GM23338 (cell line): ENCODE data around the gene TRIM31. TPM values are rescaled to one million over a fixed set of nuclear protein-coding genes. Genes with fewer than 3 reads are reported as not detected.
A peak's percentile ranks its signal among the peaks of the same experiment; 100 is the strongest.

Experiments
- ATAC-seq: fragments of 200-7000 bp; cut with Tn5 transposase; 3 replicates; pipeline ENCODE4 v1.9.1; 2020
- DNase-seq: peaks from one replicate; pipeline ENCODE4 v3.0.0-alpha.2; 2015; ENCODE audit warnings: low spot score
- H2AFZ ChIP-seq: fragments of 200-600 bp; sonication (generic); 2 replicates; pipeline ENCODE4 v1.8.0; 2016; ENCODE audit warnings: antibody characterized with exemption, mild to moderate bottlenecking, moderate library complexity
- H3F3A ChIP-seq: fragments of 200-600 bp; sonication (generic); replicated peaks from 2 replicates; pipeline ENCODE4 v1.8.0; 2017; ENCODE audit warnings: antibody characterized with exemption, mixed run types, low read depth
- H3K27ac ChIP-seq: fragments of 200-600 bp; sonication (generic); 2 replicates; pipeline ENCODE4 v1.6.1; 2016; ENCODE audit warnings: low read depth
- H3K27me3 ChIP-seq: fragments of 200-600 bp; sonication (generic); 2 replicates; pipeline ENCODE4 v1.8.0; 2016; ENCODE audit warnings: mild to moderate bottlenecking, mixed run types, moderate library complexity; ENCODE audit not compliant: insufficient read depth
- H3K36me3 ChIP-seq: fragments of 200-600 bp; sonication (generic); 2 replicates; pipeline ENCODE4 v1.8.0; 2016; ENCODE audit warnings: mild to moderate bottlenecking; ENCODE audit not compliant: insufficient read depth
- H3K4me1 ChIP-seq: fragments of 200-600 bp; sonication (generic); 2 replicates; pipeline ENCODE4 v1.8.0; 2016; ENCODE audit warnings: mild to moderate bottlenecking, moderate library complexity; ENCODE audit not compliant: insufficient read depth
- H3K4me2 ChIP-seq: fragments of 200-600 bp; sonication (generic); 2 replicates; pipeline ENCODE4 v1.7.1; 2017; ENCODE audit warnings: mixed run types
- H3K4me3 ChIP-seq: fragments of 200-600 bp; sonication (generic); 2 replicates; pipeline ENCODE4 v1.6.1; 2016; ENCODE audit warnings: mixed run types
- H3K79me2 ChIP-seq: fragments of 200-600 bp; sonication (generic); replicated peaks from 2 replicates; pipeline ENCODE4 v1.8.0; 2017; ENCODE audit warnings: mild to moderate bottlenecking; ENCODE audit not compliant: insufficient read depth
- H3K9me2 ChIP-seq: fragments of 200-600 bp; sonication (generic); 2 replicates; pipeline ENCODE4 v1.8.0; 2017; ENCODE audit not compliant: insufficient read depth
- H4K20me1 ChIP-seq: fragments of 200-600 bp; sonication (generic); replicated peaks from 2 replicates; pipeline ENCODE4 v1.8.0; 2017; ENCODE audit warnings: mild to moderate bottlenecking; ENCODE audit not compliant: insufficient read depth
- H3K27ac Mint-ChIP-seq: 2 replicates; pipeline ENCODE4 v1.8.0; 2020; ENCODE audit warnings: inconsistent platforms, mild to moderate bottlenecking, moderate library complexity, mixed read lengths
- H3K27me3 Mint-ChIP-seq: 3 replicates; pipeline ENCODE4 v1.8.0; 2022; ENCODE audit warnings: low read depth, mild to moderate bottlenecking, moderate library complexity, mixed read lengths, inconsistent platforms; ENCODE audit not compliant: insufficient read depth, poor library complexity
- H3K36me3 Mint-ChIP-seq: 3 replicates; pipeline ENCODE4 v1.8.0; 2021; ENCODE audit warnings: low read depth, mild to moderate bottlenecking, inconsistent platforms, moderate library complexity, mixed read lengths
- H3K4me1 Mint-ChIP-seq: 3 replicates; pipeline ENCODE4 v1.8.0; 2020; ENCODE audit warnings: mild to moderate bottlenecking, inconsistent platforms, mixed read lengths
- H3K4me3 Mint-ChIP-seq: 3 replicates; pipeline ENCODE4 v1.8.0; 2021; ENCODE audit warnings: moderate library complexity, mild to moderate bottlenecking, inconsistent platforms, mixed read lengths
- H3K9me3 Mint-ChIP-seq: 3 replicates; pipeline ENCODE4 v1.8.0; 2020; ENCODE audit warnings: moderate library complexity, mild to moderate bottlenecking, inconsistent platforms, mixed read lengths
- EZH2 ChIP-seq: fragments of 200-600 bp; sonication (generic); IDR thresholded peaks from one replicate; pipeline ENCODE4 v1.8.0; 2017; ENCODE audit warnings: antibody characterized with exemption, mild to moderate bottlenecking, low read depth; ENCODE audit not compliant: unreplicated experiment
- NANOG ChIP-seq: IDR thresholded peaks from 2 replicates; pipeline ENCODE4 v1.6.1; 2016; ENCODE audit warnings: antibody characterized with exemption, borderline replicate concordance
- POLR2AphosphoS5 ChIP-seq: IDR thresholded peaks from 2 replicates; pipeline ENCODE4 v1.6.1; 2016; ENCODE audit warnings: antibody characterized with exemption, low read depth
- STAT1 ChIP-seq: IDR thresholded peaks from one replicate; pipeline ENCODE4 v1.6.1; 2016; ENCODE audit warnings: antibody characterized with exemption; ENCODE audit not compliant: unreplicated experiment
- ZNF462 ChIP-seq: fragments of 250-450 bp; sonication (Bioruptor Pico); IDR thresholded peaks from 2 replicates; pipeline ENCODE4 v1.5.0; 2020; ENCODE audit warnings: mild to moderate bottlenecking, moderate library complexity
- polyA plus RNA-seq: library from polyadenylated mRNA; unstranded; fragments of >200 nt; fragmentation: Nextera tagmentation; extraction: Ambion mirVana; gene quantifications from 2 replicates; pipeline ENCODE4 v1.2.1, GENCODE V29; 2016
- total RNA-seq: library from RNA; depleted of rRNA; stranded (reverse); fragments of >200 nt; shearing (Covaris generic); gene quantifications from 2 replicates; pipeline ENCODE4 v1.2.3, GENCODE V29; 2014

The TRIM31 gene
- total and polyA plus RNA-seq, 2 experiments from 2014 or later: 0.26 TPM; not detected in 1

DNA sequence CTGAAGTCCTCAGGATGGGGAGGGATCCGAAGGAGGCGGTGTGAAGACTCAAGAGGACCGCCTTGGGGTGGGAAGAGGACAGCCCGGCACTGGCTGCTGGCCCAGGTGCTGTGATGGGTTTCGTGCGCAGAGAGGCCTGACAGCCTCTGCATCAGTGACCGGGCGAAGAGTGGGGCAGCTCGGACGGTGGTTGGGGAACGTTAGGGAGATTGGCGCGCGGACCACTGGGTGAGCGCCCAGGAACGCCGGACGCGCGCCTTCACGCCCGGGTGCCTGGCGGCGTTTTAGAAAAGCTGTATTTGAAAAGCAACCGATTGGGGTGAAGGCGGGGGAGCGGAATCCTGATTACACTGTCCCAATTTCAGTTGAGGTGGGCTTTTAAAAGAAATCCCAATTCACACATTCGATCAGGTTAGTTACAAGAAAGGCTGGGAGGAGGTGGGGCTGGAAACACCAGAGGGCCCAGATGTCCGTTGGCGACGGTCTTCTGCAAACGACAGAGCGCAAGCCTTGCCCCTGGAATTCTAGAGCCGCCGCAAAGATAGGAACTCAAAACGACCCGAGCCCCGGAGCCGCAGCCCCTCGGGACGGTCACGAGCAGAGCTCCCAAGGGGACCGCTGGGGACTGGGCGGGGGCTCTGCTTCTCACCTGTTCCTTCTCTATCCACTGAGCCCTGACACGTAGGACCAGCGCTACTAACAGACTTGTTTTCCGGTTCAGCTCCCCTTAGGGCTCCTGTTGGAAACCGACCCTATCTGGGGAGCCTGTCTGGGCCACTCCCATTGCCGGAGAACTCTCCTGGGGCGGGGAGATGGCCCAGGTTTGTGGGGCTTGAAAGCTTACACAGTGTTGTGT lies 14.6 kb upstream of the TRIM31 start:
- peaks cover 59% of the 10 kb centered on the region for H3K27me3 Mint-ChIP-seq
- DNase-seq (peak; percentile 77), ATAC-seq (peak; percentile 83)
- no peaks in the 10 kb centered on the region for H3K36me3 Mint-ChIP-seq
- Histone ChIP-seq H3K4me2 (peak overlapping the region; percentile 84), H3K79me2 (no peaks in the 10 kb centered on the region), H2AFZ (peak overlapping the region; percentile 84), H4K20me1 (0 out of 2 replicates have a peak, but pooled peaks cover 4% of the 10 kb centered on the region), H3K4me1 (peaks cover 4% of the 10 kb centered on the region; the same call in 1 of the 2 replicates), H3K27ac (no peak overlapping the region), H3F3A (no peaks in the 10 kb centered on the region), H3K36me3 (no peaks in the 10 kb centered on the region), H3K27me3 (peaks cover 90% of the 10 kb centered on the region), H3K4me3 (peak overlapping the region; percentile 70), H3K9me2 (no peaks in the 10 kb centered on the region)
- peaks cover 3% of the 10 kb centered on the region; the same call in 2 of the 3 replicates for H3K4me1 Mint-ChIP-seq
- no peaks in the 10 kb centered on the region for H3K9me3 Mint-ChIP-seq
- H3K4me3 Mint-ChIP-seq: peak overlapping the region; percentile 77
- no peak overlapping the region for H3K27ac Mint-ChIP-seq
- no peak for TF ChIP-seq STAT1
- no peak for TF ChIP-seq NANOG
- no peak for TF ChIP-seq POLR2AphosphoS5
- 0 out of 2 replicates have a peak, but pooled peaks have one; percentile 15 for TF ChIP-seq ZNF462
- peak; percentile 23 for TF ChIP-seq EZH2
